Epithelial cell of proximal tubule (primary cell): ENCODE measurements around the gene WNT8A. TPM values are rescaled to one million over a fixed set of nuclear protein-coding genes. Genes with fewer than 3 reads are reported as not detected.

ENCODE experiments used
- DNase-seq: peaks from one replicate; pipeline ENCODE4 v3.0.0-alpha.2; 2011; ENCODE audit warnings: low read depth
- H3K4me3 ChIP-seq: 2 replicates; pipeline ENCODE4 v1.5.1; 2011; ENCODE audit warnings: low read depth, mild to moderate bottlenecking, low read length
- total RNA-seq: library from RNA; depleted of rRNA; stranded (reverse); fragments of >200 nt; gene quantifications from 2 replicates; pipeline ENCODE4 v1.2.3, GENCODE V29; 2015
- TF ChIP-seq, protein P1 (sequence below): conservative IDR thresholded peaks from 2 replicates; pipeline ENCODE4 v1.5.1; 2012; ENCODE audit warnings: low read depth, mild to moderate bottlenecking, low read length

Gene WNT8A
- total RNA-seq, 1 donor from 2014 or later: not detected

DNA sequence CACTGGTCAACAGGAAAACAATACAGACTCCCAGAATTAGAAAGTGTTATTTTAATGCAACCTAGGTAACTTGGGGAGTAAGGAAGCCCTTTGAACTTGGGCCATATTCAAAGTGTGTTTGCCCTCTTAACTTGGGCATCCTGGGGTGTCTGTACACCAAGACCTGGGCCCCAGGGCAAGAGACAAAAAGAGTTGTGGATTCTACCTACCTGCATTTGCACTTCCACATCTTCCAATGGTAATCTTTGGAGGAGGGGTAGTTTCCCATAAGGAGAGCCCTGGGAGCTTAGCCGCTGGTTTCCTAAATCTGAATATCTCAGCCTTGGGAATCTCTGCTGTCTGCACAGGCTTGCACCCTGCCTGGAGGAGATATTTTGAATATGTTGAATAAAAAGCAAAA lies 8.5 kb downstream of the WNT8A start:
- H3K4me3 ChIP-seq: no peak overlapping the region
- TF ChIP-seq, protein P1, sequence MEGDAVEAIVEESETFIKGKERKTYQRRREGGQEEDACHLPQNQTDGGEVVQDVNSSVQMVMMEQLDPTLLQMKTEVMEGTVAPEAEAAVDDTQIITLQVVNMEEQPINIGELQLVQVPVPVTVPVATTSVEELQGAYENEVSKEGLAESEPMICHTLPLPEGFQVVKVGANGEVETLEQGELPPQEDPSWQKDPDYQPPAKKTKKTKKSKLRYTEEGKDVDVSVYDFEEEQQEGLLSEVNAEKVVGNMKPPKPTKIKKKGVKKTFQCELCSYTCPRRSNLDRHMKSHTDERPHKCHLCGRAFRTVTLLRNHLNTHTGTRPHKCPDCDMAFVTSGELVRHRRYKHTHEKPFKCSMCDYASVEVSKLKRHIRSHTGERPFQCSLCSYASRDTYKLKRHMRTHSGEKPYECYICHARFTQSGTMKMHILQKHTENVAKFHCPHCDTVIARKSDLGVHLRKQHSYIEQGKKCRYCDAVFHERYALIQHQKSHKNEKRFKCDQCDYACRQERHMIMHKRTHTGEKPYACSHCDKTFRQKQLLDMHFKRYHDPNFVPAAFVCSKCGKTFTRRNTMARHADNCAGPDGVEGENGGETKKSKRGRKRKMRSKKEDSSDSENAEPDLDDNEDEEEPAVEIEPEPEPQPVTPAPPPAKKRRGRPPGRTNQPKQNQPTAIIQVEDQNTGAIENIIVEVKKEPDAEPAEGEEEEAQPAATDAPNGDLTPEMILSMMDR: no peak
- no peak for DNase-seq

DNA sequence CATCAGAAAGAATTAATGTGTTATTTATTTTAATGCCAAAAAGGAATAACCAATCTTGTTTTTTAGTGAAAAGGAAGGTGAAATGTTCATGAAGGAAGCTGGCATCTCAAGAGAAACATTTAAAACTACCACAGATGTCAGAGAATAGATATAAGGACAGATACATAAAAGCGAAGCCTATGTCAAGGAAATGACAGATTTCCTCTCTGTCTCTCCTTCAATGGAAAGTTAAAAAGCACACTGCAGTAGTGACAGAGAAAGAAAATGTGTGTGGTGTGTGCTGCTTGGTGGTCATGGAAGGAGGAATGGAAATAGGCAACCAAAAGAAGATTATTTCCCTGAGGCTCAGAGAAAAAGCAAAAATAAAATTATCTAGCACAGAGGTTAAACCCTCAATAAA lies 9.2 kb downstream of the WNT8A start:
- TF ChIP-seq, protein P1: no peak
- no peak for DNase-seq
- no peak overlapping the region for H3K4me3 ChIP-seq

DNA sequence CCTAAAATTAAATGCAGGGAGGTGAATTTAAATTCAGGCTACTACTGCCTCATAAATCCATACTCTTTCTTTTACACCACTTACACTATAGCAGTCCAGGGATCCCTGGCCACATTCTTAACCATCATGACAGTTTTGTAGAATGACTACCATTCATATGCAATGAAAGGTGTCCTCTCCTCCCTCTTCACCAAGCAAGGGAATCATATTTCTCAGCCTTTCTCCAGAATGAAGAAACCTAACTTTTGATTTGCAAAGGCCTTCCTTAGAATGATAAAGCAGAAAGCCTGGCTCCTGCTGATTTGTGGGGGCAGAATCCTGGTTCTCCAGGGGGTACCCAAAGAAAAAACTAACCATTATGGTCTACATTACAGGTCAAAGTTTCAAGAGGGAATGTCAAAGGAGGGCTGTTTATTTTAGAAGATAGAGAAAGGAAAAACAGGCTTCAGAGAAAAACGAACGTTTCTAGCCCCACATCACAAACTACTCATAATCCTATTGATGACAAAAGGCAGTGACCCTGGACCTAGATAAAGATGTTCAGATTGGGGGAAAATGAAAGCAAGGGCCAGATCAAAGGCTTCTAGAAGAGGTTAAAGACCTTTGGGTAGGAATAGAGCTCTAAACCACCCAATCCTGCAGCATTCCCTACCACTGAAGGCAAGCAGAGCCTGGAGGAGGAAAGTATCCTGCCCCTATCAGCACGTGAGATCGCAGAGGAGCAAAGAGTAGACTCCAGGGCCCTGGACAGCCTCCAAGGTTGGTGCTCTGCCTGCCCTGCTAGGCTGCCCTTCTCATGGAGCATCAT lies 11.5 kb downstream of the WNT8A start:
- TF ChIP-seq, protein P1: no peak
- no peak for DNase-seq
- H3K4me3 ChIP-seq: no peak overlapping the region

DNA sequence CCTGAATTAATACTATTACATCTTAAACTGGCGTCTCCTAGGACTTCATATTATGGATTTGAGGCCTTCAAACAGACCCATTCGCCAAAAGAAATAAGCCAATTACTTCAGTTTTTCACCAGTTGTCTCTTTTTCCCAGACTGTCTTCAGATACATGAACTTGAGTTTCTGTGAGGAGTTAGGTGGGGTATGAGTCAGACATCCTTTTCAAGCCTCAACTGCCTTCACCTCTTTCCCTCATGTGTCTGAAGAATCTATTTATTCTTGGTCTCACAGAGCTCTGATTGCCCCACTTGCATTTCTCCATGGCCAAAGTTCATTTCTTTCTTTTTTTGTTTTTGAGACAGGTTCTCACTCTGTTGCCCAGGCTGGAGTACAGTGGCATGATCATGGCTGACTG lies 12.5 kb downstream of the WNT8A start:
- no peak overlapping the region for H3K4me3 ChIP-seq
- TF ChIP-seq, protein P1: no peak
- no peak for DNase-seq

DNA sequence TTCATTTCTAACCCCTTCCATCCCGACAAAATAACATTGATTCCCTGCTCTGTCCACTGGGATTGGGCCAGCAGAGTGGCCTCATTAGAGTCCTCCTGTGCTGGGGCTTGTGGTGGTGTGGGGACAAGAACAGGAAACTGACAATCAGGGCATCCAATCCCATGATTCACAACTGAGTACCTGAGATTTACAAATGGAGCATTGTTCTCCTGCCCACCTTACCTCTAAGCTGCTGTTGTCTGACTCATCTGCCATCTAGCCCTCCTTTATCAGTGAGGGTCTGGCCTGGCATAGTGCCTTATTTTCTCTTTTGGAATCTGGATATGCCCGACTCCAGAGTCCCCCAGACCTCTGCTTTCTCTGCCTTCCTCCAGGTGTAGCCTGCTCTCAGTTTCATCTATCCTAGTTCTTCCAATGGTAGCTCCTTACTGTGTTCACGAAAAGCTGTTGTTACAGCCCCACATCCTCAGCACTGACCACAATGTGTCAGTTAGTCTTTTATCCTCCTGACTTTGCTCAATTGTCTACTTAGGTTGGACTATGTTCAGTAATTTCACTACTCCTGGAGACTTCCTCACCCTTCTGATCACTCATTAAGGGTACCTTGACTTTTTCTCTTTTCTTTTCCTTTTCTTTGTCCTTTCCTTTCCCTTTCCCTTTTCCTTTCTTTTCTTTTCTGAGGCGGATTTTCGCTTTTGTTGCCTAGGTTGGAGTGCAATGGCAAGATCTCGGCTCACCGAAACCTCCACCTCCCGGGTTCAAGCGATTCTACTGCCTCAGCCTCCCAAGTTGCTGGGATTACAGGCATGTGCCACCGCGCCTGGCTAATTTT lies 13.4 kb downstream of the WNT8A start:
- no peak for DNase-seq
- TF ChIP-seq, protein P1: no peak
- H3K4me3 ChIP-seq: no peak overlapping the region

DNA sequence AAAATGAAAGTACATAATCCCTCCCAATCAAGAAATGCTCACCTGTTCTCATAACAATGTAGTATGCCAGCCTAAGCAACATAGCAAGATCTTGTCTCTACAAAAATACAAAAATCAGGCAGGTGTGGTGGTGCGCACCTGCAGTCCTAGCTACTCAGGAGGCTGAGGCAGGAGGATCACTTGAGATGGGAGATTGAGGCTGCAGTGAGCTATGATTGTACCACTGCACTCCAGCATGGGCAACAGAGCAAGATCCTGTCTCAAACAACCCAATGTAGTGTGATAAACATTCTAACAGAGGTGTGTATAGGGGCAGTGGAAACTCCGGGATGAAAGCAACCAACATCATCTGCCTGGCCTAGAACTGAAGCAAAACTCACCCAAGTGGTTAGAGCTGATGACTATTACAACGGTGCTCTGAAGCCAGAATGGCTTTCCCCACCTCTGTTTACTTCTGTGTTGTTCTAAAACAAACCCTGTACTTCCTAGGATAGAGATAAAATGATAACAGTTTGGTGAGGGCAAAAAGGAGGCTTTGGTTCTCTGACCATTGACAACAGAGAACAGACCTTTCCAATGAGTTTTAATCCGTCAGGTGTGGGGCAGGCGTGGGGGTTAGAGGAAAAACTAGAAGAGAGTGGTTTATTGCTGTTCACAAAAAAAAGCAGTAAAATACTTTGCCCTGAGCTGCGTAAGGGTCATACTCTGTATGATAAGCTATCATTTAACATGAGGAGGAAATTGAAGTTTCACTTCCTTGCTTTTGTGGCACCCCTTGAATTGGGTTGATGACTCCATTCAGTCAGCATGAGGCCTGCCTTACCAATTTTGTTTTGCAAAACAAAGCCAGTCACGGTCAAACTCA lies 18.9 kb downstream of the WNT8A start:
- no peak for DNase-seq
- TF ChIP-seq, protein P1: no peak
- no peak overlapping the region for H3K4me3 ChIP-seq
